ENCODE data around the gene PKD1L1. TPM values are rescaled to one million over a fixed set of nuclear protein-coding genes. Genes with fewer than 3 reads are reported as not detected.

Gene PKD1L1
- total RNA-seq, 1 experiment from 2014 or later: 0.17 TPM

- Histone ChIP-seq H2BK12ac (ENCODE audit: insufficient read length, low read depth, low read length) (no peak overlapping the region), H3K4me1 (ENCODE audit: insufficient read depth, low read length) (no peaks in the 10 kb centered on the region), H3T11ph (ENCODE audit: low read length) (no peak overlapping the region), H3K23ac (ENCODE audit: insufficient read length, low read depth, low read length) (no peak overlapping the region), H3K27me3 (ENCODE audit: insufficient read depth, low read length) (no peaks in the 10 kb centered on the region), H4K5ac (ENCODE audit: insufficient read length, low read depth, low read length) (no peak overlapping the region), H4K8ac (replicated peaks; ENCODE audit: insufficient read length, low read depth, low read length) (no peak overlapping the region), H2AFZ (ENCODE audit: low read length) (no peak overlapping the region), H2BK120ac (ENCODE audit: low read depth, low read length, poor library complexity, severe bottlenecking) (no peak overlapping the region), H2BK15ac (ENCODE audit: low read depth, low read length) (no peak overlapping the region), H3K4ac (ENCODE audit: low read depth, low read length) (no peak overlapping the region), H3K9me3 (ENCODE audit: control insufficient read depth, low read depth, low read length) (no peaks in the 10 kb centered on the region), H2BK20ac (ENCODE audit: low read depth, low read length, poor library complexity, severe bottlenecking) (peak overlapping the region; percentile 0), H3K79me1 (ENCODE audit: insufficient read depth, low read depth, low read length, poor library complexity, severe bottlenecking) (no peaks in the 10 kb centered on the region), H4K91ac (ENCODE audit: insufficient read length, low read depth, low read length) (no peak overlapping the region), H3K79me2 (ENCODE audit: insufficient read depth, low read length) (no peaks in the 10 kb centered on the region), H3K18ac (ENCODE audit: insufficient read length, low read depth, low read length) (no peak overlapping the region), H3K4me2 (ENCODE audit: insufficient read depth, insufficient read length, low read length) (peak overlapping the region; percentile 63), H2BK5ac (ENCODE audit: insufficient read length, low read length) (no peak overlapping the region), H4K20me1 (ENCODE audit: control insufficient read depth, insufficient read depth, insufficient read length) (no peaks in the 10 kb centered on the region), H2AK5ac (ENCODE audit: insufficient read length, low read length) (no peak overlapping the region), H3K9ac (ENCODE audit: extremely low read depth, insufficient read length, low read length) (no peak overlapping the region), H3K14ac (ENCODE audit: insufficient read depth, low read length) (no peak overlapping the region), H3K56ac (ENCODE audit: insufficient read length, low read depth, low read length) (no peak overlapping the region), H3K27ac (ENCODE audit: insufficient read length, low read depth, low read length) (no peak overlapping the region), H3K23me2 (ENCODE audit: insufficient read length, low read depth, low read length, poor library complexity, severe bottlenecking) (peaks cover 3% of the 10 kb centered on the region)
- WGBS (ENCODE audit: extremely low coverage, insufficient read length, low lambda C conversion rate): no CpG with 5 or more reads among the region's 3 CpGs
- Mint-ChIP-seq H3K4me3 (peak overlapping the region in 1 of 2 experiments; percentile 76; a peak in 1 of 5 replicates), H3K9me3 (peaks cover 2 to 6% of the 10 kb centered on the region in 2 experiments), H3K4me1 (peaks cover 32% of the 10 kb centered on the region in 2 experiments), H3K36me3 (ENCODE audit: insufficient read depth in 1 of 3, low read depth in 3 of 3) (peaks cover 0 to 6% (median 4%) of the 10 kb centered on the region in 3 experiments; a peak in 3 of 7 replicates), H3K27me3 (ENCODE audit: low read depth) (no peaks in the 10 kb centered on the region), H3K27ac (peak overlapping the region in 2 of 3 experiments; percentile 63 to 93; a peak in 3 of 7 replicates)
- no peak for DNase-seq
- no peak for TF ChIP-seq CTCF (conservative IDR thresholded peaks at IDR 0.05)
Measured at GRCh38 chr7:47992446-47992845, 44.2 kb upstream of the PKD1L1 start.
